Trophoblast cell (in vitro differentiated cells and primary cell): ENCODE measurements around the gene SIAH1.

Experiments used
- DNase-seq, 2 donors: peaks; one replicate each; pipeline ENCODE4 v3.0.0-alpha.2; 2016
- H2AFZ ChIP-seq: 2 replicates; pipeline ENCODE4 v1.6.1; 2013; ENCODE audit warnings: low read length, moderate library complexity, mild to moderate bottlenecking; ENCODE audit not compliant: insufficient read depth, poor library complexity
- H2AK5ac ChIP-seq: 2 replicates; pipeline ENCODE4 v1.6.1; 2013; ENCODE audit warnings: mild to moderate bottlenecking, low read length
- H2BK120ac ChIP-seq: 2 replicates; pipeline ENCODE4 v1.6.1; 2013; ENCODE audit warnings: low read length, mild to moderate bottlenecking, moderate library complexity; ENCODE audit not compliant: insufficient read depth, poor library complexity
- H2BK12ac ChIP-seq: 2 replicates; pipeline ENCODE4 v1.6.1; 2013; ENCODE audit warnings: mild to moderate bottlenecking, low read length, moderate library complexity
- H2BK5ac ChIP-seq: 2 replicates; pipeline ENCODE4 v1.6.1; 2013; ENCODE audit warnings: low read length, low read depth, moderate library complexity, mild to moderate bottlenecking; ENCODE audit not compliant: poor library complexity
- H3K14ac ChIP-seq: 2 replicates; pipeline ENCODE4 v1.6.1; 2013; ENCODE audit warnings: mild to moderate bottlenecking, low read length
- H3K18ac ChIP-seq: 2 replicates; pipeline ENCODE4 v1.6.1; 2013; ENCODE audit warnings: mild to moderate bottlenecking, low read length
- H3K23ac ChIP-seq: 2 replicates; pipeline ENCODE4 v1.6.1; 2013; ENCODE audit warnings: low read length
- H3K27ac ChIP-seq: 2 replicates; pipeline ENCODE4 v1.5.1; 2013; ENCODE audit warnings: low read depth, mild to moderate bottlenecking, inconsistent platforms, low read length, moderate library complexity
- H3K27me3 ChIP-seq: 2 replicates; pipeline ENCODE4 v1.6.1; 2013; ENCODE audit warnings: inconsistent platforms, mild to moderate bottlenecking, low read length, moderate library complexity; ENCODE audit not compliant: insufficient read depth
- H3K36me3 ChIP-seq, 2 experiments: 1 replicate in 1 of 2; 2 replicates in 1 of 2; pipeline ENCODE4 v1.6.1; 2013; ENCODE audit warnings: low read length in 2 of 2, mild to moderate bottlenecking in 2 of 2, moderate library complexity in 1 of 2; ENCODE audit not compliant: insufficient read depth in 2 of 2, control insufficient read depth in 1 of 2
- H3K4ac ChIP-seq: 2 replicates; pipeline ENCODE4 v1.6.1; 2013; ENCODE audit warnings: low read depth, mild to moderate bottlenecking, low read length, moderate library complexity
- H3K4me1 ChIP-seq, 2 experiments: 1 replicate in 1 of 2; 2 replicates in 1 of 2; pipeline ENCODE4 v1.6.1; 2013; ENCODE audit warnings: low read length in 2 of 2, mild to moderate bottlenecking in 2 of 2, moderate library complexity in 1 of 2; ENCODE audit not compliant: insufficient read depth in 2 of 2, control insufficient read depth in 1 of 2
- H3K4me2 ChIP-seq: 2 replicates; pipeline ENCODE4 v1.6.1; 2013; ENCODE audit warnings: inconsistent platforms, mild to moderate bottlenecking, low read length, moderate library complexity
- H3K4me3 ChIP-seq: 2 replicates; pipeline ENCODE4 v1.5.1; 2013; ENCODE audit warnings: mild to moderate bottlenecking, low read depth, low read length, inconsistent platforms
- H3K79me1 ChIP-seq: one replicate; pipeline ENCODE4 v1.6.1; 2013; ENCODE audit warnings: low read length
- H3K79me2 ChIP-seq: 2 replicates; pipeline ENCODE4 v1.6.1; 2013; ENCODE audit warnings: low read length, mild to moderate bottlenecking; ENCODE audit not compliant: control insufficient read depth, insufficient read depth, poor library complexity
- H3K9ac ChIP-seq: 2 replicates; pipeline ENCODE4 v1.6.1; 2013; ENCODE audit warnings: mild to moderate bottlenecking, low read length
- H3K9me3 ChIP-seq: 2 replicates; pipeline ENCODE4 v1.6.1; 2013; ENCODE audit warnings: low read depth, mild to moderate bottlenecking, control low read depth, inconsistent platforms, low read length; ENCODE audit not compliant: insufficient read depth
- H4K12ac ChIP-seq: 2 replicates; pipeline ENCODE4 v1.6.1; 2013; ENCODE audit warnings: low read depth, mild to moderate bottlenecking, low read length, moderate library complexity
- H4K8ac ChIP-seq: 2 replicates; pipeline ENCODE4 v1.6.1; 2013; ENCODE audit warnings: low read depth, mild to moderate bottlenecking, low read length, moderate library complexity
- H4K91ac ChIP-seq: one replicate; pipeline ENCODE4 v1.6.1; 2013; ENCODE audit warnings: low read depth, mild to moderate bottlenecking, low read length, moderate library complexity
- WGBS: extraction: QIAGEN DNeasy Blood & Tissue Kit; methylation state at CpG from one replicate; pipeline ENCODE4 v1.1.7; 2013; ENCODE audit warnings: missing lambda C conversion rate; ENCODE audit not compliant: insufficient read length, insufficient coverage; ENCODE audit errors: extremely low coverage; 5-methylcytosine and 5-hydroxymethylcytosine counted together

SIAH1 gene

GRCh38 chr16:48329138-48329537, 56.1 kb downstream of the SIAH1 start:
- Histone ChIP-seq H2AFZ (no peak overlapping the region), H3K36me3 (peaks cover 2 to 8% of the 10 kb centered on the region in 2 experiments), H4K12ac (no peak overlapping the region), H2BK12ac (no peak overlapping the region), H2BK120ac (no peak overlapping the region), H3K9ac (no peak overlapping the region), H3K4me2 (no peak overlapping the region), H3K79me2 (no peaks in the 10 kb centered on the region), H3K79me1 (no peaks in the 10 kb centered on the region), H4K91ac (no peak overlapping the region), H3K9me3 (no peaks in the 10 kb centered on the region), H4K8ac (no peak overlapping the region), H3K27ac (no peak overlapping the region), H3K27me3 (no peaks in the 10 kb centered on the region), H3K14ac (no peak overlapping the region), H2BK5ac (no peak overlapping the region), H3K18ac (no peak overlapping the region), H3K4me3 (no peak overlapping the region), H3K4ac (no peak overlapping the region), H2AK5ac (no peak overlapping the region), H3K23ac (peak overlapping the region; percentile 90), H3K4me1 (no peaks in the 10 kb centered on the region)
- DNase-seq, result no peak
- WGBS, result no CpG with 5 or more reads among the region's 4 CpGs

- no peak overlapping the region for H2BK12ac ChIP-seq
- no peaks in the 10 kb centered on the region for H3K27me3 ChIP-seq
- no peaks in the 10 kb centered on the region for H3K9me3 ChIP-seq
- no peak overlapping the region for H3K9ac ChIP-seq
- peaks cover 2 to 5% of the 10 kb centered on the region in 2 experiments for H3K36me3 ChIP-seq
- H3K18ac ChIP-seq, result no peak overlapping the region
- no peak overlapping the region for H4K12ac ChIP-seq
- no peak overlapping the region for H2BK120ac ChIP-seq
- DNase-seq, result no peak
- no peak overlapping the region for H3K4ac ChIP-seq
- H3K79me2 ChIP-seq, result no peaks in the 10 kb centered on the region
- H3K27ac ChIP-seq, result no peak overlapping the region
- WGBS, result no CpG with 5 or more reads among the region's 4 CpGs
- no peak overlapping the region for H3K4me2 ChIP-seq
- no peak overlapping the region for H2BK5ac ChIP-seq
- H3K4me3 ChIP-seq, result no peak overlapping the region
- H4K91ac ChIP-seq, result no peak overlapping the region
- no peak overlapping the region for H2AFZ ChIP-seq
- H3K79me1 ChIP-seq, result no peaks in the 10 kb centered on the region
- H2AK5ac ChIP-seq, result no peak overlapping the region
- no peak overlapping the region for H3K14ac ChIP-seq
- no peak overlapping the region for H3K23ac ChIP-seq
- H4K8ac ChIP-seq, result no peak overlapping the region
- no peaks in the 10 kb centered on the region for H3K4me1 ChIP-seq
These were observed 58.3 kb downstream of the SIAH1 start for GRCh38 chr16:48326915-48327314.

GRCh38 chr16:48323783-48324775, 61.1 kb downstream of the SIAH1 start:
- Histone ChIP-seq H3K14ac (no peak overlapping the region), H3K18ac (no peak overlapping the region), H3K4me1 (no peaks in the 10 kb centered on the region), H3K4me3 (no peak overlapping the region), H3K79me2 (no peaks in the 10 kb centered on the region), H2BK5ac (no peak overlapping the region), H3K36me3 (peaks cover 2 to 3% of the 10 kb centered on the region in 2 experiments), H4K91ac (no peak overlapping the region), H3K27me3 (no peaks in the 10 kb centered on the region), H2BK12ac (no peak overlapping the region), H2AFZ (no peak overlapping the region), H3K9ac (no peak overlapping the region), H4K8ac (no peak overlapping the region), H3K23ac (no peak overlapping the region), H2BK120ac (no peak overlapping the region), H3K4ac (no peak overlapping the region), H3K9me3 (no peaks in the 10 kb centered on the region), H3K79me1 (no peaks in the 10 kb centered on the region), H4K12ac (no peak overlapping the region), H3K4me2 (no peak overlapping the region), H3K27ac (no peak overlapping the region), H2AK5ac (no peak overlapping the region)
- DNase-seq, result no peak
- WGBS, result no CpG with 5 or more reads among the region's 7 CpGs

DNA sequence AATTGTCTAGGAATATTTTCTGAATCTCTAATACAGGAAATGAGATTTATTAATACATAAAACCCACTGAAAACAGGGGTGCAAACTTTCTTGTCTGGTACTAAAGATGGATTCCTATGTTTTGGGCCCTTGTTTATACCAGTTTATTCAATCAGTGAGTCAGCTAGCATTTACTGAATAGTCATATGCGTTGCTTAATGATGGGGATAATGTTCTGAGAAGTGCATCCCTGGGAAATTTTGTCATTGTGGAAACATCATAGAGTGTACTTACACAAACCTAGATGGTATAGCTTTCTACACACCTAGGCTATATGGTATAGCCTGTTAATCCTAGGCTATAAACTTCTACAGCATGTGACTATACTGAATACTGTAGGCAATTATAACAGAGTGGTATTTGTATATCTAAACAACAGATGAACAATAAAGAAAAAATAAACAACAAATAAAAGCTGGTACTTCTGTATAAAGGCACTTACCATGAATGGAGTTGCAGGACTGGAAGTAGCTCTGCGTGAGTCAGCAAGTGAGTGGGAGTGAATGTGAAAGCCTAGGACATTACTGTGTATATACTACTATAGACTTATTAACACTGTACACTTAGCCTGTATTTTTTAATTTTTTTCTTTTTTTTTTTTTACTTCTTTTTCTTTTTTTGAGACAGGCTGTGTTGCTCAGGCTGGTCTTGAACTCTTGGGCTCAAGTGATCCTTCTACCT, 63.7 kb downstream of the SIAH1 start:
- Histone ChIP-seq H3K4me1 (no peaks in the 10 kb centered on the region), H4K91ac (no peak overlapping the region), H2AFZ (no peak overlapping the region), H3K9ac (no peak overlapping the region), H3K4me2 (no peak overlapping the region), H3K23ac (no peak overlapping the region), H3K4ac (no peak overlapping the region), H3K27ac (no peak overlapping the region), H3K79me1 (no peaks in the 10 kb centered on the region), H3K27me3 (no peaks in the 10 kb centered on the region), H4K12ac (no peak overlapping the region), H2AK5ac (no peak overlapping the region), H3K14ac (no peak overlapping the region), H3K18ac (no peak overlapping the region), H3K79me2 (no peaks in the 10 kb centered on the region), H3K4me3 (no peak overlapping the region), H4K8ac (no peak overlapping the region), H2BK12ac (no peak overlapping the region), H2BK120ac (no peak overlapping the region), H2BK5ac (no peak overlapping the region), H3K36me3 (peaks cover 2 to 3% of the 10 kb centered on the region in 2 experiments), H3K9me3 (no peaks in the 10 kb centered on the region)
- DNase-seq, result no peak
- no CpG with 5 or more reads among the region's 2 CpGs for WGBS
